Gastroesophageal sphincter (tissue), 3 donors: ENCODE measurements around the gene KRT38.

Experiments
- EP300 ChIP-seq: sonication (generic); formaldehyde crosslinking; IDR thresholded peaks from one replicate; pipeline ENCODE4 v1.6.1; 2017; ENCODE audit warnings: antibody characterized with exemption, mild to moderate bottlenecking
- POLR2A ChIP-seq, 2 donors: fragments of 450-650 bp; IDR thresholded peaks; one replicate each; pipeline ENCODE4 v1.6.1; 2017; ENCODE audit warnings: antibody characterized with exemption in 2 of 2, mild to moderate bottlenecking in 2 of 2, moderate library complexity in 1 of 2
- POLR2AphosphoS5 ChIP-seq: sonication (generic); formaldehyde crosslinking; IDR thresholded peaks from one replicate; pipeline ENCODE4 v1.6.1; 2017; ENCODE audit warnings: antibody characterized with exemption
- TF ChIP-seq, protein P1 (sequence below), 4 experiments: fragments of 200-600 bp in 2 of 4; fragments of 450-650 bp in 2 of 4; sonication (generic) in 1 of 4; IDR thresholded peaks; one replicate each; pipeline ENCODE4 v1.5.1; 2017 to 2019; ENCODE audit warnings: antibody characterized with exemption in 4 of 4, mild to moderate bottlenecking in 2 of 4, moderate library complexity in 2 of 4

GRCh38 chr17:41421617-41422016, 19.2 kb downstream of the KRT38 start:
- TF ChIP-seq, protein P1, sequence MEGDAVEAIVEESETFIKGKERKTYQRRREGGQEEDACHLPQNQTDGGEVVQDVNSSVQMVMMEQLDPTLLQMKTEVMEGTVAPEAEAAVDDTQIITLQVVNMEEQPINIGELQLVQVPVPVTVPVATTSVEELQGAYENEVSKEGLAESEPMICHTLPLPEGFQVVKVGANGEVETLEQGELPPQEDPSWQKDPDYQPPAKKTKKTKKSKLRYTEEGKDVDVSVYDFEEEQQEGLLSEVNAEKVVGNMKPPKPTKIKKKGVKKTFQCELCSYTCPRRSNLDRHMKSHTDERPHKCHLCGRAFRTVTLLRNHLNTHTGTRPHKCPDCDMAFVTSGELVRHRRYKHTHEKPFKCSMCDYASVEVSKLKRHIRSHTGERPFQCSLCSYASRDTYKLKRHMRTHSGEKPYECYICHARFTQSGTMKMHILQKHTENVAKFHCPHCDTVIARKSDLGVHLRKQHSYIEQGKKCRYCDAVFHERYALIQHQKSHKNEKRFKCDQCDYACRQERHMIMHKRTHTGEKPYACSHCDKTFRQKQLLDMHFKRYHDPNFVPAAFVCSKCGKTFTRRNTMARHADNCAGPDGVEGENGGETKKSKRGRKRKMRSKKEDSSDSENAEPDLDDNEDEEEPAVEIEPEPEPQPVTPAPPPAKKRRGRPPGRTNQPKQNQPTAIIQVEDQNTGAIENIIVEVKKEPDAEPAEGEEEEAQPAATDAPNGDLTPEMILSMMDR (IDR thresholded peaks at IDR 0.05): no peak
- TF ChIP-seq POLR2A (IDR thresholded peaks at IDR 0.05) (no peak), EP300 (no peak), POLR2AphosphoS5 (no peak)
